Measurements from ENCODE around the gene DPH6.
"Not testable (repeated sequence)": the region's sequence is repeated elsewhere in the genome, so short reads cannot be mapped to it uniquely, and the experiment has no call there.

The DPH6 gene

DNA sequence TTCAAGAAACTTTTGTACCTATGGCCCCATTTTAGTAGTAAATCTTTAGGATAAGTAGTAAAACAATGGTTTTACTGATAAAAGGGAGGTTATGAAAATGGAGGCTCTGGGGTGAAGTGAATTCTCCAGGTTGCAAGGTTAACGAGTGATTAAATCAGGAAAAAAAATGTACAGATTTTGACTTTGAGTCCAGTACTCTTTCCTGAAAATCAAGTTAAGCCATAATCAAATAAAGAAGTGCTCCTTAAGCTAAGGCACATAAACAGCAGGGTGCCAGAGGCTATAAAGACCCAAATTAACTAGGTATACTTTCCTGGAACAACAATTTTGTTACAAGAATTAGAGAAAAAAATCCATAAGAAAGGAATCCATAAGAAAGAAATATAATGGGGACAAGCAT lies 114.7 kb downstream of the DPH6 start:
- no peak for DNase-seq

DNA sequence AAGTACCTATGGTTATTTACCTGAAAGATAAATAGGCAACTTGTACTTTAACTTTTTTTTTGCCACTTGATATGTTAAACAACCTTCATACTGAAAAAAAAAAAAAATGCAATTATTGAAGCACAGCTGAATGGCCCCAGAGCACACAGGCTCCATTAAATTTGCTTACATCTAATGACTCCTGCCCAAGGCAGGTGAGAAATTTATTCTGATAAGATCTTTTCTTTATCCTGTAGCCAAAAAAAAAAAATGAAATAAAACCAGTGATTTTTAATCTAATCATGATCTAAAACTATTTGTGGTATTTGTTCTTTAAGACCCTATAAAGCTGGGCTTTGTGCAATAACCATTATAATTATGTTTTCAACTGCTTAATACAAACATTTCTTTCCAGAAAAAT lies 115.7 kb downstream of the DPH6 start:
- DNase-seq: no peak

GRCh38 chr15:35427496-35427895 lies 118.5 kb downstream of the DPH6 start:
- no peak for DNase-seq

GRCh38 chr15:35427091-35427490 lies 118.9 kb downstream of the DPH6 start:
- no peak for DNase-seq

- DNase-seq: no peak
These were observed 135.2 kb downstream of the DPH6 start for GRCh38 chr15:35410775-35411174.

- no peak for DNase-seq
These were observed 146.1 kb downstream of the DPH6 start for GRCh38 chr15:35399901-35400300.

GRCh38 chr15:35397027-35397426 lies 148.9 kb downstream of the DPH6 start:
- no peak for DNase-seq

- DNase-seq: no peak
These were observed 151.5 kb downstream of the DPH6 start for GRCh38 chr15:35394416-35394815.

- no peak for DNase-seq
These were observed 152.6 kb downstream of the DPH6 start for GRCh38 chr15:35393398-35393797.

DNA sequence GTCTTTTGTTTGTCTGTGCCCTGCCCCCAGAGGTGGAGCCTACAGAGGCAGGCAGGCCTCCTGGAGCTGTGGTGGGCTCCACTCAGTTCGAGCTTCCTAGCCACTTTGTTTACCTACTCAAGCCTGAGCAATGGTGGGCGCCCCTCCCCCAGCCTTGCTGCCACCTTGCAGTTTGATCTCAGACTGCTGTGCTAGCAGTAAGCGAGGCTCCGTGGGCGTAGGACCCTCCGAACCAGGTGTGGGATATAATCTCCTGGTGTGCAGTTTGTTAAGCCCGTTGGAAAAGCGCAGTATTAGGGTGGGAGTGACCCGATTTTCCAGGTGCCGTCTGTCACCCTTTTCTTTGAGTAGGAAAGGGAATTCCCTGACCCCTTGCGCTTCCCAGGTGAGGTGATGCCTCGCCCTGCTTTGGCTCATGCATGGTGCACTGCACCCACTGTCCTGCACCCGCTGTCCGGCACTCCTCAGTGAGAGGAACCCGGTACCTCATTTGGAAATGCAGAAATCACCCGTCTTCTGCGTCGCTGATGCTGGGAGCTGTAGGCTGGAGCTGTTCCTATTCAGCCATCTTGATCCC lies 154.5 kb downstream of the DPH6 start:
- DNase-seq: not testable (repeated sequence)

- no peak for DNase-seq
These were observed 162.5 kb downstream of the DPH6 start for GRCh38 chr15:35383506-35383905.

- no peak for DNase-seq
These were observed 164.6 kb downstream of the DPH6 start for GRCh38 chr15:35381328-35381727.

DNA sequence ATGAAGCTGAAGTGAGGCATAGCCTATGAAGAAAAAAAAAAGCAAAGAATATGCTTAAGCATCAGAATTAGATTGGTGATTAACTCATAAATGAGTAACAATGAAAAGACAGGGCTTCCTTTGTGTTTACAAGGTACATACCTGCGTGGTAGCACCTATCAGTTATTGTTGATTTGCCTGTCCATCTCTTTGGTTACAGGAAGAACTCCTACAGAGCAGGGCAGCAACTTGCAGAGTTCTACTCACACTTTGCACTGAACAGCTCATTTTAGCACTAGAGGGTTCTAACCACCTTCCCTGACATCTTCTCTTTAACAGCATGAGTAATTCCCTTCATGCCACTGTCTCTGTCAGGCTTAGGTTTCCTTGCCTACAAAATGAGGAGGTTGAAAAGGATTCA lies 166.0 kb downstream of the DPH6 start:
- no peak for DNase-seq

- not testable (repeated sequence) for DNase-seq
These were observed 167.5 kb downstream of the DPH6 start for GRCh38 chr15:35378454-35378853.

DNA sequence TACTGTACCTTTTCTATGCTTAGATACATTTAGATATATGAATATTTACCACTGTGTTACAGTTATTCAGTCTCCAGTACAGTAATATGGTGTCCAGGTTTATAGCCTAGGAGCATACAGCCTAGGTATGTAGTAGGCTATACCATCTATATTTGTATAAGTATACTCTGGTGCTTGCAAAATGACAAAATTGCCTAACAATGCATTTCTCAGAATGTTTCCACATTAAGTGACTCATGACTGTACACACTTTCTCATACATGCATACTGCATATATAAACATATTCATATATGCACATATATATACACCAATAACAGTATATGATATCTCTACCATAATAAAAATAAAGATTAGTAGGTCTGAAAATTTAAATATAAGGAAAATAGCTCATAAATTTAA lies 169.3 kb downstream of the DPH6 start:
- DNase-seq: no peak

- no peak for DNase-seq
These were observed 171.3 kb downstream of the DPH6 start for GRCh38 chr15:35374661-35375060.

DNA sequence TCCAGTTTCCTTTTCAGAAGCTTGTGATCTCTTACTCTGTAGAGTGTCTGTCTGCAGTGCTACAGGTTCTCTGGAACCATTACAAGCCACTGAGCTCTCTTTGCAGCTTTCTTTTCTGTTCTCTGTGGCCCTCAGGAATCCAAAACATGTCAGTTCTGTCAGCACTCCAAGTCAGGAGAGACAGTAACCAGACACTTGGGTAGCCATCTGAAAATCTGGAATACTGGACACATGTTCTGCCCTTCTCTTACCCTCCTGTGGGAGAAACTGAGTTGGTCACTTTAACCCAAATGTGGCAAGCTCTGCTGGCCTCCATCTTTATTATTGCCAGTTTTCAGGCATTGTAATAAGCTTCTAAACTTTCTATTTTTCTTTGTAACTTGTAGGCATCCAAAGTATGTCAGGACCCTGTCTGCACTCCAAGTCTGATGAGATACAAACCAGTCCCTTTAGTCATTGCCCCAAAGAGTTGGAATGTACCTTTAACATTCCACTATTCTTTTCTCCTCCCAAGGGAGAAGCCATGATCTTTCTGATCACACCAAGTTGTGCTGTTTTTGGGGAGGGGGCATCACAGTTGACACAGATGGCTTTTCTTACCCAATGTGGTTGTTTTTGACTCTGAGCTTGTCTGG lies 183.7 kb downstream of the DPH6 start:
- no peak for DNase-seq

DNA sequence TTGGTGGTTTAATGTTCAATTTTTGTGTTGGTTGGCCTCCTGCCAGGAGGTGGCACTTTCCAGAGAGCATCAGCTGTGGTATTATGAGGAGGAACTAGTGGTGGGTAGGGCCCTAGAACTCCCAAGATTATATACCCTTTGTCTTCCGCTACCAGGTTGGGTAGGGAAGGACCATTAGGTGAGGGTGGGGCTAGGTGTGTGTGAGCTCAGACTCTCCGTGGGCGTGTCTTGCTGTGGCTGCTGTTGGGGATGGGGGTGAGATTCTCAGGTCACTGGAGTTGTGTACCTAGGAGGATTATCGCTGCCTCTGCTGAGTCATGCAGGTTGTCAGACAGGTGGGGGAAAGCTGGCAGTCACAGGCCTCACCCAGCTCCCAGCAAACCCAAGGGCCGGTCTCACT lies 187.1 kb downstream of the DPH6 start:
- no peak for DNase-seq

DNA sequence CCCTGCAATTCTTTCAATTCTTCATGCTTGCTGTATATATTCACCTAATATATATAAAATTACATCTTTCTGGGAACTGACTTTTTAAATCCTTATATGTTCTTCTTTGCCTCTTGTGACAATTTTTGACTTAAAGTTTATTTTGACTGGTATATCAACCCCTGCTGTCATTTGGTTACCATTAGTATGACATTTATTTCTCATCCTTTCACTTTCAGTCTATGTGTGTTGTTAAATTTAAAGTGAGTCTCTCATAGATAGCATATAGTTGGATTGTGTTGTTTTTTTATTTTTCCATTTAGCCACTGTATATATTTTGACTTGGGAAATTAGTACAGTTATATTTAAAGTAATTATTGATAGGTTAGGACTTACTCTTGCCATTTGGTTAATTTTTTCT lies 194.9 kb downstream of the DPH6 start:
- no peak for DNase-seq

- no peak for DNase-seq
These were observed 196.0 kb downstream of the DPH6 start for GRCh38 chr15:35349916-35350315.

DNA sequence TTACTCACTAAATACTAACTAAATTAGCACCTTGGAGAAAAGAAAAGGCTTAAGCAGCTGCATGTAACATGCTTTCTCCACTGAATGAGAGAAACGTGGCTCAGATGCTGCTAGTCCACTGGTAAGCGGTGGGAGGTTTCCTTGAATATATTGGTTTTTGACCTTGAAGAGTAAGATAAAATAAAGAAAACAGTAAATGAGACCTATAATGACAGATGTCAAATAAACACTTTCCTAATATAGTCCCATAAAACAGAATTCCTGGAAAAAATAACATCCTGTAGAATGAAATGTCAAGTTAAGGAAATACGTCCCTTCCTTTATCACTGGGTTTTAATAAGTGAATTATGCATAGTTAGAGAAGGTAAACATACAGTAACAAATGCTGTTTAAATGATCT lies 215.0 kb downstream of the DPH6 start:
- DNase-seq: no peak

- no peak for DNase-seq
These were observed 215.8 kb downstream of the DPH6 start for GRCh38 chr15:35330048-35330695.

GRCh38 chr15:35329521-35329961 lies 216.4 kb downstream of the DPH6 start:
- no peak for DNase-seq

DNA sequence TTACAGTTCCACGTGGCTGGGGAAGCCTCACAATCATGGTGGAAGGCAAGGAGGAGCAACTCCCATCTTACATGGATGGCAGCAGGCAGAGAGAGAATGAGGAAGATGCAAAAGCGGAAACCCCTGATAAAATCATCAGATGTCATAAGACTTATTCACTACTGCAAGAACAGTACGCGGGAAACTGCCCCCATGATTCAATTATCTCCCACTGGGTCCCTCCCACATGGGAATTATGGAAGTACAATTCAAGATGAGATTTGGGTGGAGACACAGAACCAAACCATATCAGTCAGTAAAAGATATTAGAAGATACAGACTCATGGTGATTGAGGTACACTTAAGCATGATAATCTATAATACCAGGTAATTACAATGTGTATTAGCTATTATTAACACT lies 217.1 kb downstream of the DPH6 start:
- DNase-seq: not testable (repeated sequence)

GRCh38 chr15:35327789-35328188 lies 218.2 kb downstream of the DPH6 start:
- no peak for DNase-seq
